Upper lobe of right lung (tissue), 1 donor: ENCODE results near the gene SRGN. TPM values are rescaled to one million over a fixed set of nuclear protein-coding genes. Genes with fewer than 3 reads are reported as not detected.
A peak's percentile ranks its signal among the peaks of the same experiment; 100 is the strongest.

ENCODE experiments used
- ATAC-seq: fragments of 200-7000 bp; cut with Tn5 transposase; one replicate; pipeline ENCODE4 v1.9.1; 2020; ENCODE audit warnings: mild to moderate bottlenecking, moderate library complexity
- DNase-seq: peaks from one replicate; pipeline ENCODE4 v3.0.0-alpha.2; 2020
- H3K27ac ChIP-seq: fragments of 200-600 bp; one replicate; pipeline ENCODE4 v1.8.0; 2022
- H3K27me3 ChIP-seq: fragments of 200-600 bp; one replicate; pipeline ENCODE4 v1.8.0; 2022; ENCODE audit warnings: mild to moderate bottlenecking
- H3K36me3 ChIP-seq: fragments of 200-600 bp; one replicate; pipeline ENCODE4 v1.8.0; 2022
- H3K4me1 ChIP-seq: fragments of 200-600 bp; one replicate; pipeline ENCODE4 v1.8.0; 2022
- H3K4me3 ChIP-seq: fragments of 200-600 bp; one replicate; pipeline ENCODE4 v1.8.0; 2022; ENCODE audit warnings: mild to moderate bottlenecking
- H3K9me3 ChIP-seq: fragments of 200-600 bp; one replicate; pipeline ENCODE4 v1.8.0; 2022
- intact Hi-C: fragments of 100-400 bp; cut with DNase I; formaldehyde crosslinking; loops from one replicate; pipeline ENCODE4 v1.11.0; 2022
- total RNA-seq: library from RNA; stranded (reverse); fragmentation: NEBNext Ultra II Directional; extraction: Animal tissue kit (Norgen Biotek cat#: 25700); gene quantifications from one replicate; pipeline ENCODE4 v1.2.1, GENCODE V29; 2021
- TF ChIP-seq, protein P1 (sequence below): fragments of 200-600 bp; IDR thresholded peaks from one replicate; pipeline ENCODE4 v1.8.0; 2022; ENCODE audit warnings: antibody characterized with exemption
- donor health status: DM: no; HTN: yes; CAD: no; lungs with severe emphysema.

Gene SRGN
- total RNA-seq, 1 donor from 2014 or later: 225 TPM

DNA sequence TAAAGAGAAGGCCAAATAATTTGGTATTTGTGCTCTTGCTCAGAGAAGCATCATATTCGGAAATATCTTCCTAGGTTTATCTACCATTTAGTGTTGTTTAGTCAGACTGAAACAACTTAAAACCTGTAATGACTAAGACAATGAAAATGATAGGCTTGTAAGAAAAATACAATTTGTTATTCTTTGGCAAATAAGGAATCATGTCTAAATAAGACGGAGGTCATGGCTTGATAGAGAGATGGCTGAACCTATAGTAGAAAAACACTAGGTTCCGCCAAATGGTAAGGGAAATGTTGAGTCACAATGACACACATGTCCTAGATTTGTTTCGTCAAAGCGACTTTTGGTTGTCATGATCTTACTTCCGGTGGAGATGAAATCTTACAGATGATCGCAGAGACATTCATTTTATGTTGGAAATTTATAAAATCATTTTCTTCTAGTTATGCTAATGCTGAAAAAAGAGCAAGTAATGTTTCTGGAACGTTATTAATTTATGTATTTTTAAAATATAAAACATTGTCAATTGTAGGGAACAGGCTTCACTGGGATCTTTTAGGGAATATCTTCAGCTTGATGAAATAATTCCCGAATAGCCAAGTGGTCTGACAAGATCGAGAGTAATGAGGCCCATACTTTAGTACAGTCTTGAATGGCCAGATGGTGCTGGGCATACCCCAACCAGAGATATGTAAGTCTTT lies 1.0 kb downstream of the SRGN start:
- H3K27me3 ChIP-seq: no peaks in the 10 kb centered on the region
- H3K9me3 ChIP-seq: no peaks in the 10 kb centered on the region
- peak overlapping the region; percentile 95 for H3K27ac ChIP-seq
- DNase-seq (no peak), ATAC-seq (peak; percentile 42)
- no peaks in the 10 kb centered on the region for H3K36me3 ChIP-seq
- peaks cover 19% of the 10 kb centered on the region for H3K4me1 ChIP-seq
- peak overlapping the region; percentile 58 for H3K4me3 ChIP-seq
- TF ChIP-seq, protein P1, sequence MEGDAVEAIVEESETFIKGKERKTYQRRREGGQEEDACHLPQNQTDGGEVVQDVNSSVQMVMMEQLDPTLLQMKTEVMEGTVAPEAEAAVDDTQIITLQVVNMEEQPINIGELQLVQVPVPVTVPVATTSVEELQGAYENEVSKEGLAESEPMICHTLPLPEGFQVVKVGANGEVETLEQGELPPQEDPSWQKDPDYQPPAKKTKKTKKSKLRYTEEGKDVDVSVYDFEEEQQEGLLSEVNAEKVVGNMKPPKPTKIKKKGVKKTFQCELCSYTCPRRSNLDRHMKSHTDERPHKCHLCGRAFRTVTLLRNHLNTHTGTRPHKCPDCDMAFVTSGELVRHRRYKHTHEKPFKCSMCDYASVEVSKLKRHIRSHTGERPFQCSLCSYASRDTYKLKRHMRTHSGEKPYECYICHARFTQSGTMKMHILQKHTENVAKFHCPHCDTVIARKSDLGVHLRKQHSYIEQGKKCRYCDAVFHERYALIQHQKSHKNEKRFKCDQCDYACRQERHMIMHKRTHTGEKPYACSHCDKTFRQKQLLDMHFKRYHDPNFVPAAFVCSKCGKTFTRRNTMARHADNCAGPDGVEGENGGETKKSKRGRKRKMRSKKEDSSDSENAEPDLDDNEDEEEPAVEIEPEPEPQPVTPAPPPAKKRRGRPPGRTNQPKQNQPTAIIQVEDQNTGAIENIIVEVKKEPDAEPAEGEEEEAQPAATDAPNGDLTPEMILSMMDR: no peak
- intact Hi-C loops: no loop called here

GRCh38 chr10:69089638-69090599 lies 2.0 kb downstream of the SRGN start:
- Histone ChIP-seq H3K4me3 (peak overlapping the region; percentile 58), H3K27me3 (no peaks in the 10 kb centered on the region), H3K36me3 (no peaks in the 10 kb centered on the region), H3K4me1 (peaks cover 19% of the 10 kb centered on the region), H3K9me3 (no peaks in the 10 kb centered on the region), H3K27ac (peak overlapping the region; percentile 95)
- DNase-seq: no peak
- intact Hi-C loops: loop anchor here (5.0 kb wide), 1 partner anchor 83 kb away; no protein-coding TSS in a partner anchor
- ATAC-seq: peak; percentile 52
- TF ChIP-seq, protein P1: no peak

DNA sequence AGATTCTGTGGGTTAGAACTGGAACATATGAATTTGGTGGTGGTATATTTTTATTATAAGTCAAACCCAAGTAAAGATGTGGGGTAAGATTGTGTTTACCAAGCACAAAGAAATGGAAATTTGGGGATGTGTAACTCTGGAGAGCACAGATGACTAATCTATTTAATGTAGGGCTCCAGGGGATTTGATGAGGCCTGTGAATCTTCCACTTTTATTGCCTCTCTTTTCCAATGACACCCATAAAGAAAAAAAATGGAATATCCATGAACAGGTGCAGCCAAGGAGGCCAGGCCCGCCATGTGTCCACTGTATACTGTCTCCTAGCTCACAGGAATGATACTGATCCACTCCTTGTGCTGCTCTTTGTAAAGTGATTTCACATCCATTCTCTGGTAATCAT lies 2.8 kb downstream of the SRGN start:
- Histone ChIP-seq H3K36me3 (no peaks in the 10 kb centered on the region), H3K27me3 (no peaks in the 10 kb centered on the region), H3K27ac (peak overlapping the region; percentile 95), H3K4me3 (peak overlapping the region; percentile 58), H3K9me3 (no peaks in the 10 kb centered on the region), H3K4me1 (peaks cover 20% of the 10 kb centered on the region)
- intact Hi-C loops: loop anchor here (5.0 kb wide), 1 partner anchor 83 kb away; no protein-coding TSS in a partner anchor
- TF ChIP-seq, protein P1: no peak
- DNase-seq: no peak
- ATAC-seq: no peak

GRCh38 chr10:69091143-69091651 lies 3.3 kb downstream of the SRGN start:
- H3K9me3 ChIP-seq: no peaks in the 10 kb centered on the region
- intact Hi-C loops: loop anchor here (5.0 kb wide), 1 partner anchor 84 kb away; no protein-coding TSS in a partner anchor
- H3K36me3 ChIP-seq: no peaks in the 10 kb centered on the region
- H3K27me3 ChIP-seq: no peaks in the 10 kb centered on the region
- TF ChIP-seq, protein P1: no peak
- no peak for DNase-seq
- H3K4me1 ChIP-seq: peaks cover 25% of the 10 kb centered on the region
- ATAC-seq: no peak
- H3K4me3 ChIP-seq: peak overlapping the region; percentile 58
- H3K27ac ChIP-seq: peak overlapping the region; percentile 95

DNA sequence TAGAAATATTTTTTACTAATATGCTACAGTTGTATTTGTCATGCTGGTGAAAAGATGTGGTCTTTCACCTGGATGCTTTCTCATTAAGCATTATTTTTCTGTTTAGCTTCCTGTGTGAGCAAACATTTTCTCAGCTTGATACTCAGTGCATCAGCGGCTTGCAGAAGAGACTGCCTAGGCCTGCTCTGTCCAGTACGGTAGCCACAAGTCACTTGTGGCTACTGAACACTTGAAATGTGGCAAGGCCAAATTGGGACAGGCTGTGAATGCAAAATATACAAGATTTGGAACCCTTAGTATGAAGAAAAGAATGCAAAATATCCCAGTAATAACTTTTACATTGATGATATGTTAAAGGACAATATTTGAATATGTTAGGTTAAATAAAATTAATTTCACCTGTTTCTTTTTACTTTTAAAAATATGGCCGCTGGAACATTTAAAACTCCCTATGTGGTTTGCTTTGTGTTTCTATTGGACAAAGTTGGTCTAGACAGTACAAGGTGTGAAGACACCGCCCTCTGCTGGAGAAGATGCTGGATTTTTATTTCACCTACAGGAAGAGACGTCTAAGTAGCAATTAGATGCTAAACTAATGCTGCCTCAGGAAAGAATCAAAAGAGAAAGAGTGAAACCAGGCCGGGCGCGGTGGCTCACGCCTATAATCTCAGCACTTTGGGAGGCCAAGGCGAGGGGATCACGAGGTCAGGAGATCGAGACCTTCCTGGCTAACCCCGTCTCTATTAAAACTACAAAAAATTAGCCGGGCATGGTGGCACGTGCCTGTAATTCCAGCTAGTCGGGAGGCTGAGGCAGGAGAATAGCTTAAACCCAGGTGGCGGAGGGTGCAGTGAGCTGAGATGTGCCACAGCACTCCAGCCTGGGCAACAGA lies 5.3 kb downstream of the SRGN start:
- H3K9me3 ChIP-seq: no peaks in the 10 kb centered on the region
- no peaks in the 10 kb centered on the region for H3K27me3 ChIP-seq
- TF ChIP-seq, protein P1: peak; percentile 73
- H3K4me3 ChIP-seq: no peak overlapping the region
- peaks cover 7% of the 10 kb centered on the region for H3K36me3 ChIP-seq
- no peak overlapping the region for H3K27ac ChIP-seq
- DNase-seq (no peak), ATAC-seq (peak; percentile 92)
- intact Hi-C loops: loop anchor here (5.0 kb wide), 1 partner anchor 86 kb away; no protein-coding TSS in a partner anchor
- H3K4me1 ChIP-seq: peaks cover 18% of the 10 kb centered on the region
